Mesodermal cell (in vitro differentiated cells): ENCODE data around the gene ABCB8.
"Not testable (repeated sequence)": the region's sequence is repeated elsewhere in the genome, so short reads cannot be mapped to it uniquely, and the experiment has no call there.

Source experiments
- H3K27ac ChIP-seq: 2 replicates; pipeline ENCODE4 v1.7.0; 2013; ENCODE audit warnings: mild to moderate bottlenecking, low read depth, low read length, moderate library complexity; ENCODE audit not compliant: severe bottlenecking
- H3K36me3 ChIP-seq: 2 replicates; pipeline ENCODE4 v1.7.1; 2013; ENCODE audit warnings: mild to moderate bottlenecking, low read length, moderate library complexity; ENCODE audit not compliant: control insufficient read depth, insufficient read depth
- H3K4me1 ChIP-seq: one replicate; pipeline ENCODE4 v1.7.1; 2013; ENCODE audit warnings: mild to moderate bottlenecking, low read length; ENCODE audit not compliant: insufficient read depth, control insufficient read depth, poor library complexity, severe bottlenecking
- H3K4me3 ChIP-seq: 2 replicates; pipeline ENCODE4 v1.7.0; 2013; ENCODE audit warnings: low read length, control low read depth, mild to moderate bottlenecking; ENCODE audit not compliant: insufficient read depth, poor library complexity, severe bottlenecking; ENCODE audit errors: extremely low read depth
- H3K9me3 ChIP-seq: 2 replicates; pipeline ENCODE4 v1.7.1; 2013; ENCODE audit warnings: mild to moderate bottlenecking, low read length, moderate library complexity; ENCODE audit not compliant: control insufficient read depth
- WGBS, 2 experiments: methylation state at CpG; one replicate each; pipeline ENCODE4 v1.1.5; 2013; ENCODE audit warnings: missing lambda C conversion rate in 2 of 2; ENCODE audit not compliant: insufficient coverage in 2 of 2; 5-methylcytosine and 5-hydroxymethylcytosine counted together

ABCB8 gene

DNA sequence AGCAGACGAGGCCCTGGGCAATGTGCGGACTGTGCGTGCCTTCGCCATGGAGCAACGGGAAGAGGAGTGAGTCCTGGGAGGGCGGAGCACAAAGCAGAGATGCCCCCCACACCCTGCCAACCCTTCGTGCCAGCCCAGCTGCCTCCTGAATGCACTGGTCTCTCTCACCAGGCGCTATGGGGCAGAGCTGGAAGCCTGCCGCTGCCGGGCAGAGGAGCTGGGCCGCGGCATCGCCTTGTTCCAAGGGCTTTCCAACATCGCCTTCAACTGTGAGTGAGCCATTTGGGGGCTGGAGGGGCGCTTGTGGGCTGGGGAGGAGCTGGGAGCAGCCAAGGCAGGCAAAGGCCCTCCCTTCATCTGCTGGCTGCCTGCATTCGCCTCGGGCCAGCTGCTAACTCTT, 7.7 kb downstream of the ABCB8 start:
- H3K9me3 ChIP-seq: no peaks in the 10 kb centered on the region
- no peak overlapping the region for H3K27ac ChIP-seq
- no peak overlapping the region for H3K4me3 ChIP-seq
- H3K36me3 ChIP-seq: peaks cover 43% of the 10 kb centered on the region
- H3K4me1 ChIP-seq: peaks cover 31% of the 10 kb centered on the region
- 92 to 97% methylated on average over 12 to 14 of the region's 17 CpGs for WGBS, 2 experiments

- no peaks in the 10 kb centered on the region for H3K9me3 ChIP-seq
- H3K36me3 ChIP-seq: peaks cover 27% of the 10 kb centered on the region
- H3K27ac ChIP-seq: peak overlapping the region; percentile 86
- WGBS, 2 experiments: 48 to 62% methylated on average over 9 of the region's 12 CpGs
- no peak overlapping the region for H3K4me3 ChIP-seq
- peaks cover 31% of the 10 kb centered on the region for H3K4me1 ChIP-seq
These were observed 10.9 kb downstream of the ABCB8 start for GRCh38 chr7:151038951-151039849.

DNA sequence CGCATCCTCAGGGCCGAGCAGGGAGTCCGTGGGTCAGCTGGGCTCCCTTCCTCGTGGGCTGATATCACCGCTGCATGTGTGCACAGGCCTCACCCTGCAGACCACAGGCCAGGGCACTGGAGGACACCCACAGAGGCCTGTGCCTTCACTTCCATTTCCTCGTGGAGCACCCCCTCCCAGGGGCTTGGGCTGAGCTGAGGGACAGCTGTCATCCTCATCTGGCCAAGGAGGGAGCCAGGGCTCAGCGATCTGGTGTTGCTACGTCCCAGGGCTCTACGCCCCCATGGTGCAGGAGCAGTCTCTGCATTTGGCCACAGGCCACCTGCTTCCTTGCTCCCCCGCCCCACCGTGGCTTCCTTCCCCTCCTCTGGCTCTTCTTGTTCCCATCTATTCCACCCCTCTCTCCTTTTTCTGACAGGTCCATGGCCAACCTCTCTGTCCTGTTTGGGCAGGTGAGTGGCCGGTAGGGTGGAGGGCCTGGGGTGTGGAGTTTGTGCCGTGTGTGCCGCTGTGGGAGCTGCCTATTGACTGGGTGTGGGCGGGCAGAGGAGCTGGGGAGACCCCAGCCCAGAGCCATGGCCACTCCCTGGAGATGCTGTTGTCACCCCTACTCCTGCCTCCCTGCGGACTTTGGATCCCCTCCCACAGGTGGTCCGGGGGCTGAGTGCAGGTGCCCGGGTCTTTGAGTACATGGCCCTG, 11.7 kb downstream of the ABCB8 start:
- H3K9me3 ChIP-seq: no peaks in the 10 kb centered on the region
- 84 to 89% methylated on average over 14 of the region's 18 CpGs for WGBS, 2 experiments
- H3K36me3 ChIP-seq: peaks cover 24% of the 10 kb centered on the region
- peaks cover 31% of the 10 kb centered on the region for H3K4me1 ChIP-seq
- H3K27ac ChIP-seq: peak overlapping the region; percentile 86
- no peak overlapping the region for H3K4me3 ChIP-seq

DNA sequence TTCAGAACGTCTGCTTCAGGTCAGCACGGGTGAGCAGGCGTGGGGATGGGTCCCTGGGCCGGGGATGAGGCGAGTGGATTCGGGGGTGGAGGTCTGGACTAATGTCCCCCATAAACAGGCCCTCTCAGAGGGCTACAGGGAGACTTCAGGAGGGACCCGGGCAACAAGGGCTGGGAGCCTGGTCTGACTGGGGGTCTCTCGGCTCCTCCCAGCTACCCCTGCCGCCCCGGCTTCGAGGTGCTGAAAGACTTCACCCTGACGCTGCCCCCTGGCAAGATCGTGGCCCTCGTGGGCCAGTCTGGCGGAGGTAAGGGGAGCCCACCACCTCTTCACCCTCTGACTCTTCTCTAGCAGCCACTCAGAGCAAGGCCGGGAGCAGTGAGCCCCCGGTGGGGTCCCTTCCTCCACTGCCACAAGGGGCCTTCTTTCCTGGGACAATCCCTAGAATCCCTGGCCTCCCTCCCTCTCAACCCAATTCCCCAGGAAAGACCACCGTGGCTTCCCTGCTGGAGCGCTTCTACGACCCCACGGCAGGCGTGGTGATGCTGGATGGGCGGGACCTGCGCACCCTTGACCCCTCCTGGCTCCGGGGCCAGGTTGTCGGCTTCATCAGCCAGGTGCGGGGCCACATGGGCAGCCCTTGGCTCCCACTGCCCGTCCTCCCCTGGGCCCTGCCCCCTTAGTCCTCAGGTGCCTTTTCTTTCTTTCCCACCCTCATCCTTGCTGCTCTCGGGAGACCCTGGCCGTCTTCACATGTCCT, 12.5 kb downstream of the ABCB8 start:
- no peak overlapping the region for H3K27ac ChIP-seq
- no peaks in the 10 kb centered on the region for H3K9me3 ChIP-seq
- peaks cover 31% of the 10 kb centered on the region for H3K4me1 ChIP-seq
- H3K4me3 ChIP-seq: no peak overlapping the region
- peaks cover 17% of the 10 kb centered on the region for H3K36me3 ChIP-seq
- WGBS, 2 experiments: 96 to 97% methylated on average over 25 to 27 of the region's 30 CpGs

- WGBS, 2 experiments: 86 to 87% methylated on average over 3 to 7 of the region's 10 CpGs
- not testable (repeated sequence) for H3K27ac ChIP-seq, H3K9me3 ChIP-seq, H3K4me3 ChIP-seq, H3K36me3 ChIP-seq
- peaks cover 20% of the 10 kb centered on the region for H3K4me1 ChIP-seq
These were observed 15.2 kb downstream of the ABCB8 start for GRCh38 chr7:151043449-151043848.

GRCh38 chr7:151043959-151044358, 15.7 kb downstream of the ABCB8 start:
- peaks cover 15% of the 10 kb centered on the region for H3K4me1 ChIP-seq
- 92 to 98% methylated on average over 18 to 20 of the region's 20 CpGs for WGBS, 2 experiments
- H3K4me3 ChIP-seq: no peak overlapping the region
- no peak overlapping the region for H3K27ac ChIP-seq
- H3K9me3 ChIP-seq: no peaks in the 10 kb centered on the region
- no peaks in the 10 kb centered on the region for H3K36me3 ChIP-seq

DNA sequence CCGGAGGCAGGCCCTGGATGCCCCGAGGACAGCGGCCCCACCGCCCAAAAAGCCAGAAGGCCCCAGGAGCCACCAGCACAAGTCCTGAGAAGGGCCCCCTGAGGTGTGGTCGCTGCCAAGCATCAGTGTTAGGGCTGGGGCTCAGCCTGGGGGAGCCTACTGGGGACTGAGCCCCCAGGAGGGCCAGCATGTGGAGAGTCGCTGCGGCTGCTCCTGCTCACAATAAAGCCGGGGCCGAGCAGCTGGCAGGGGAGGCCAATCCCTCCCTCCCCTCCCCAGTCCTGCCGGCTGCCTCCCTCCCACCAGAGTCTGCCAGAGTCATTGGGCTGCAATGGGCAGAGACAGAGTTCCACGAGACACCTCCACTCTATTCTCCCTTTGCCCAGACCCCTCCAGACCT, 17.0 kb downstream of the ABCB8 start:
- Histone ChIP-seq H3K4me3 (no peak overlapping the region), H3K4me1 (peaks cover 4% of the 10 kb centered on the region), H3K27ac (no peak overlapping the region), H3K9me3 (no peaks in the 10 kb centered on the region), H3K36me3 (no peaks in the 10 kb centered on the region)
- 83 to 97% methylated on average over 10 of the region's 11 CpGs for WGBS, 2 experiments

- H3K36me3 ChIP-seq: no peaks in the 10 kb centered on the region
- H3K4me1 ChIP-seq: no peaks in the 10 kb centered on the region
- no peak overlapping the region for H3K27ac ChIP-seq
- WGBS, 2 experiments: 94 to 97% methylated on average over 4 to 9 of the region's 9 CpGs
- H3K4me3 ChIP-seq: no peak overlapping the region
- H3K9me3 ChIP-seq: no peaks in the 10 kb centered on the region
These were observed 17.7 kb downstream of the ABCB8 start for GRCh38 chr7:151045967-151046366.

- no peaks in the 10 kb centered on the region for H3K4me1 ChIP-seq
- no peaks in the 10 kb centered on the region for H3K36me3 ChIP-seq
- H3K4me3 ChIP-seq: no peak overlapping the region
- no peak overlapping the region for H3K27ac ChIP-seq
- 94 to 96% methylated on average over 12 to 13 of the region's 14 CpGs for WGBS, 2 experiments
- H3K9me3 ChIP-seq: no peaks in the 10 kb centered on the region
These were observed 18.6 kb downstream of the ABCB8 start for GRCh38 chr7:151046603-151047573.
